ENCODE measurements around the gene ELAPOR1.
A peak's percentile ranks its signal among the peaks of the same experiment; 100 is the strongest.

ELAPOR1 gene

DNA sequence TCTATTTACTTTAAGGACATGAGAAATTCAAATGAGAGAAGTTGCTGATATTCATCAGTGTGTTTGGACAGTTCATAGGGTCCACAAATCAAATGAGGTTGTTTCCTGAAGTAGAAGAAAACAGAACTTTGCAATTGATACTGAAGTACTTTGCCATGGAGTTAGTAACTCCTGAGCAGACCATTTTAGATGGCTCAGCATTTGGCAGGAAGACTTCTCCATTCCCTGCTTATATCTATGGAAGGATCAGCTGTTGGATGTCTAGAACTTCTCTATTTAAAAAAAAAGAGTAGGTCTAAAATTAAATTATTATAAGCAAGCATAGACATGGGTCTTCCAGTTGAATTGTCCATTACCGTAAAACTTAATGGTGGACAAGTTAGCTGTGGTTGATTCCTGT, 18.3 kb upstream of the ELAPOR1 start:
- DNase-seq = no peak

DNA sequence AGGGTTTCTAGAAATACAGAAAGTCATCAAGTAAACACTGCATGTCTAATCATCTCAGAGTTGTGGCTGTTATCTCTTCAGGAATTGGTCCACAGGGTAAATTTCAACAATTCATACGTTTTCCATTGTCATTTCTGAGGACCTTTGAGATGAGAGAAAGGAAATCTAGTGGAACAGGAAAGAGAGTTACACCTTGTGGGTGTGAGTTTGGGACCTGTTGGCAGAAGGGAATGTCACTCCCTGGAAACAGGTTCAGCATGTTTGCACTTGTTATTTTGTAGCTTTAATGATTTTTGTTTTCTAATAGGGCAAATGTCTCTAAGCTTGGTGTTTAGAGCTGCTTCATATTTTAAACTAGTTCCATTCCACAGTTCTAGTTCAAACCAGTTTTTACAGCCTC, 17.8 kb upstream of the ELAPOR1 start:
- DNase-seq = no peak

DNA sequence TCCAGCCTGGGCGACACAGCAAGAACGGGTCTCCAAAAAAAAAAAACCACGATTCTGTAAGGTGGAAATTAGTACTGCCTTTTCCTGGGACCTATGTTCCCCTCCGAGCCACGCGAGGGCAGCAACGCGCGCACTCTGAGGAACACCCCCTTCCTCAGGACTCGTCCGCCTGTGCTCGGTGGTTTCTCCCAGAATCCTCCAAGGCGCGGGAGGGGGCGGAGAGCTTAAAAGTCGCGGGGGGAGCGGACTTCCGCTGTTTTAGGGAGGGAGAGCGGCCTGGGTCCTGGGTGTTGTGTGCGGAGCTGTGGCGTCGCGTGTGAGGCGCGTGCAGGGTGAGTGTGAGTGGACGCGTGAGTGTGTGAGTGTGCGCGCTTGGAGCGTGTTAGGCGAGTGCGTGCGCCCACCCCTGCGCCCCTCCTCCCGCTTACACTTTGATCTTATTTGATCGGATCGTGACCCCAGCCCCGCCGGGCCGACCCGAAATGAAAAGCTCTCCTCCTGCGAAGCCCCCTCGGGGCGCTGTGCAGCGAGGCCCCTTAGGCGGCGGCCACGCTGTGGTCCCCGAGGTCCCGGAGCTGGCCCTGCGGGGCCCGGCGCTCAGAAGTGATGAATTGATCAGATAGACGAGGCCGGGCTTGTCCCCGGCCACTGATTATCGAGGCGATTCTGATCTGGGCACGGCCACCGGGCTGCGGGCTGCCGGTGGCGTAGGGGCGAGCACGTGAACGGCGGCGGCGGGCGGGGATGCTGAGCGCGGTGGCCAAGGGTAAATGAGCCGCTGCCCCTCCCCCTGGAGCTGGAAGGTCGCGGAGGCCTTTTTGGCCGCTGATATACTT, 13.8 kb upstream of the ELAPOR1 start:
- DNase-seq = peak; percentile 98

DNA sequence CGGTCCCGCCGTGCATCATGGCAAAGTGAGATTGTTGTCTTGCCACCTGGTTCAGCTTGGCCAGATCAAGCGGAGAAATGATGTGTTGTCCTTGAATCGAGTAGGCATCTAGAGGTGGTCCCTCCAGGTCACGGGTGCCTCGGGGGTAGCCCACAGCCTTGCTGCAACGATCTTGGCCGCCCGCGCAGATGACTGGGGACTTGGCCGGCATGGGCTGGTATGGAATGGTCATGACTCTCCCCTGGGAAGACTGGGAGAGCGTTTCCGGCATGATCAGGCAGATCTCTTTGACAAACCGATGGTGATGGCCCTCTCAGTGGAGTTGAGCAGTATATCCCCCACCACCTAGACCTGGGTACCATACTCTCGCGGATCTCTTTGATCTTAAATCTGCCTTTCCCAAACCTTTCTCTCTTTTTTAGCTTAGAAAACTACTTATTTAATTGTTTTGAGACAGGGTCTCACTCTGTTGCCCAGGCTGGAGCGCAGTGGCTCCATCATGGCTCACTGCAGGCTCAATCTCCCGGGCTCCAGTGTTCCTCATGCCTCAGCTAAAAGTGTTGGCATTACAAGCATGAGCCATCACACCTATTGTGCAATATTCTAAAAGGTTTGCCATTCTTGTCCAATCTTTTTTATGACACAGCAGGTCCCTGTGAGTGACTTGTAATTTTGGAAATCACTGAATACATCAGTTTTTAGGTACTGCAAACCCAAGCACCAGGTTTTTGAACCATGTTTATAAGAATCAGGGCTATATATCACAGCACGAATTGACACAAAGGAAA, 9.4 kb upstream of the ELAPOR1 start:
- DNase-seq = no peak

DNA sequence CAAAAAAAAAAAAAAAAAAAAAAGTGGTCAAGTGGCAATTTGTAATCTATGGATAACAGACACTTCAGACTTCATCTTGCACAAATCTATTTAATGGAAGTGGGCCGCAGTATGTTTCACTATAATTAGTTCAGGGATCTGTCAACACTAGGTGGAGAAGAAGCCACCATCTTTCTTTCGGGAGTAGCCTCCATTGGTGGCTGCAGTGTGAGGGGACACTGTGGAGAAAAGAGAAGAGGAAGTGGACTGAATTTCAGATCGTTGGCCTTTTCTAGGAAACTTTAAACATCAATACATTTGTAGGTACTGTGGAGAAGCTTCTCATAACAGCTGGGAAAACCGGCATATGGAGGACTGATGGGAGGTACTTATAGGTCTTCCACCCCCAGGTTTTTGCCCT, 8.0 kb upstream of the ELAPOR1 start:
- no peak for DNase-seq

DNA sequence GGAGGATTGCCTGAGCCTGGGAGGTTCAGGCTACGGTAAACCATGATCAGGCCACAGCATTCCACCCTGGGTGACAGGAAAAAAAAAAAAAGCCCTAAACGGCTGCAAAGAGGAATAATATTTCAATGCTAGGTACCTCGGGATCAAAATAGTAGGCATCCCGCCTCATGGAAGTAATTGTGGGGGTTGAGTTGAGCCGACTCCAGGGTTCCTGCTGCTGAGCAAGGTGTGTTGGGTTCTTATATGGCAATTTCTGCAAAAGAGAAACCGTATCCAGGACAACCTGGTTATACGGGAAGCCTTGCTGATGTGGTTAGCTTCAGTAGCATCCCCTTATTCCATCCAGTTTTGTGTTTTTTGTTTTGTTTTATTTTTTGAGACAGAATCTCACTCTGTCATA, 6.1 kb upstream of the ELAPOR1 start:
- no peak for DNase-seq

DNA sequence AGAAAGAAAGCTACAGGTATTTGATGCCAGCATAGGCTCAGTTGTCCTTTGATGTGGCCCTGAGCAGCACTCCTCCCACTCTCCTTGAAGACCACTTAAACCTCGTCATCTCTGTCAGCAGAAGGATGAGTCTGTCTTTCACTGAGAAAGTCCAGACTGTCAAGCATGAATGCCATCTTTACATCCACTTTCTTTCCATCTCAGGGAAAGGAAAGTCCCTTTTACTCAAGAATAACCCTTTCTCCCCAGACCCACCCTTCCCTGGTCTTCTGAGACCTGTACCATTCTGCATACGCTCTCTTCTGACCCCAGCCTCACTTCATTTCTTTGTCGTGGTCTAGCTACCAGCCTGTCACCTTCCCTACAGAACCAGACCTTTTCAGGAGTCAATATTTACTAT, 4.0 kb upstream of the ELAPOR1 start:
- DNase-seq = no peak

DNA sequence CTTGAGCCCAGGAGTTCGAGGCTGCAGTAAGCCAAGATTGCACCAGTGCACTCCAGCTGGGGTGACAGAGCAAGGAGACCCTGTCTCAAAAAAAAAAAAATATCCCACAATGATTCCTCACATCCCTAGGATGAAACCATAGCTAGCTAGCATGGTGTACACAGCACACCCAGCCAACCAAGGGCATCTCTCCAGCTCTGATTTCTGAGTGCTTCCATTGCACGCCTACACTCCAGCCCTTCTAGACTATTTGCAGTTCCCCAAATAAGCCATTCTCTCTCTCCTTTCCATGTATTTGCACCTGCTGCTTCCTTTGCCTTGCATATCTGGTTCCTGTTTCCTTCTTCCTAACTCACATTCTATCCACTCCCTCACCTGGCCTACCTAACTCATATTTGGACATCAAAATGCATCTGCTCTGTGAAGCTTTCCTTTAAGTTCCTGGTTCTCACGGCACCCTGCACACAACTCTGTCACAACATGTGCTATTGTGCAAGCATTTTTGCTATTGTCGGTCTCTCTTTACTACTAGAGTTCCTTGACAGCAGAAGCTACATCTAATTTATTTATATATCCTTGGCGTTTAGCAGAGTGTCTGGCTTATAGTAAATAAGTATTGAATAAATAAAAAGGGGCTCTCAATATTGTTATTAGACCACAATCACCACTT, 2.4 kb upstream of the ELAPOR1 start:
- DNase-seq = no peak

DNA sequence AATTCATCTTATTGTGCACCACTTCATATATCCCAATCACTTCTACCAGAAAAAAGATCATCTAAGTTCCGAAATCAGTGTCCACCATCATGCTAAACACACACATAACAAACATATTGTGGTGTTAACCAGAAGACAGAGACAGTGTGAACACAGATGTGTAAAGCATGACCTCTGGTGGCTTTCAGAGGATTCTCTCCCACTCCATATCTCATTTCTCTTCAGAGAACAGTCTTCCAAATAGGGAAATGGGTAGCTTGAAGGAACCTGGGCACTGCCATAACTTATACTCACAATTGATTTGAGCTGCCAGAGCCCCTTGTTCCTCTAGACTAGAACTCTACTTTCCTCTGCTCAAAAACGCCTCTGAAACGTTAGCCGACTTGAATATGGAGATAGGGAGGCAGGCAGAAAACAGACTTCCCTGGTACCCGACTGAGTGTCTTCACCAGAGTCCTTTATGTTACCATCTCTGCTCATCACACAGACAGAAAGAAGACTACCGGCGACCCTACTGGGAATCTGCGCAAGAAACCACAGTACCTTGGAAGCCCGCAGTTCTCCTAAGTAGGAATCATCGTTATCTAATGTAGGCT, 1.8 kb upstream of the ELAPOR1 start:
- no peak for DNase-seq

DNA sequence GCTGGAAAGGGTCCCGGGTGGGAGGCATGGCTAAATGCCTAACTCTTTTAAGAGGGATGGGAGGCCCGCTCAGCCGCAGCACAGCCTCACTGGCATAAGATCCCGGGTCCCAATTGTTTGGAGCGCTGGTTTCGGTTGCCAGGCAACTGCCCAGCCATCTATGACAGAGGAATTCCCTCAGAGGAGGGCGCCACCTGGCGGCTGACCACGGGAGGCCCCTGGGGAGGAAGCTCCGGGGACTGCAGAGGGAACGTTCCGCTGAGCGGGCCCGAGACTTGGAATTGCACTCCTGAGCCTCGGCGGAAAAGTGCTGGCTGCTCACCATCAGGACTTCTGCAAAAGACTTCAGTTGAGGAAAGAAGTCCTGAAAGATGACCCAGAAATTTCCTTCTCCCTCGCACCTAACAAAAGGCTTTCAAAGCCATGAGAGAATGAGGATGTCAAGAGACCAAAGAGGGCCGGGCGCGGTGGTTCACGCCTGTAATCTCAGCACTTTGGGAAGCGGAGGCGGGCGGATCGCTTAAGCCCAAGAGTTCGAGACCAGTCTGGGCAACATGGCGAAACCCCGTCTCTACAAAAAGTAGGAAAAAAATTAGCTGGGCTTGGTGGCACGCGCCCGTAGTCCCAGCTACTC, 1.1 kb upstream of the ELAPOR1 start:
- DNase-seq = peak; percentile 90

DNA sequence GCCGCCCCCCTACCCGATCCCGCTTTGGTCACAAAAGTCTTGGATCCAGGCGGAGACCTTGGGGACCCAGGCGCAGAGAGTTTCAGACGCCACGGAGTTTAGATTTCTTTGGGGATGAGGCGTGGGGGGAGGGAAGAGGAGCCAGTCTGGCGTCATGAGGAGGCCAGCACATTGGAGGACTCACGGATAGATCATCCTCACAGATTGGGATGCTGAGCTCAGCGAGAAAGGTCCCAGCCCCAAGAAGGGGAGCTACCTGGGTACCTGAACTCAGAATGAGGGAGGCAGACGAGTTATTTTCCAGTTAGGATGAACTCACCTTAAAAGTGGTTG, 393 bp downstream of the ELAPOR1 start:
- DNase-seq = no peak

DNA sequence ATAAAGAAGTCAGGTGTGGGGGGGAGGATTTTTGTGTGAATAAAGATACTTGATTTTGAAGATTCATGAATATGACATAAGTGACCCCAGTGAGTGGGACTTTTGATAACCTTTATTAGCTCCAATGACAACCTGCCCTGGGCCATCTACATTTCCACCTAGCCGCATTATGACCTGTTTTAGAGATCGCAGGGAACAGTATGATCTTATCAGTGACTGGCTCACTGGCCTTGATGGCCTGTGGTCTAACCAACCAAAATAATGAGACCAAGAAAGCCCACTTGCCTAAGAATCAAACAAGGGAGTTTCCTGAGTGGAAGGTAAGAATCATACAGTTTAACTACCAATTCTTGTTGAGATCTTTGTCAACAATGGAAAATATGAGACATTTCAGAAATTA, 1.8 kb downstream of the ELAPOR1 start:
- DNase-seq = no peak

DNA sequence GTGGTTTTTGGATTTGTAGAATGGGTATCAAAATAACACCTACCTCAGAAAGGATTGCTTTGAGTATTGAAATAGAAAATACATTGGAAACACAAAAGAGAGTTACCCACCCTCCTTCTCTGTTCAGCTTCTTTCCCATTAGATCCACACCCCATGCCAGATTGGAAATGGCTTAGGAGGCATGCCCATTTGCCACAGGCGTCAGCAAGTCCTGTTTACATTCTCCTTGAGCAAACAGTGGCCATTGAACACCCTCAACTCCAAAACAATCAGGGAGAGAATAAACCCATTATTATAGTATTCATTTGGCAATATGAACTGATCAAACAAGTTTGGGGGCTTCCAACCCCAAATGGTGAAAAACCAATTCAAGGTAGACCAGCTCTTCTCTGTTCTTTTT, 2.4 kb downstream of the ELAPOR1 start:
- DNase-seq = no peak

DNA sequence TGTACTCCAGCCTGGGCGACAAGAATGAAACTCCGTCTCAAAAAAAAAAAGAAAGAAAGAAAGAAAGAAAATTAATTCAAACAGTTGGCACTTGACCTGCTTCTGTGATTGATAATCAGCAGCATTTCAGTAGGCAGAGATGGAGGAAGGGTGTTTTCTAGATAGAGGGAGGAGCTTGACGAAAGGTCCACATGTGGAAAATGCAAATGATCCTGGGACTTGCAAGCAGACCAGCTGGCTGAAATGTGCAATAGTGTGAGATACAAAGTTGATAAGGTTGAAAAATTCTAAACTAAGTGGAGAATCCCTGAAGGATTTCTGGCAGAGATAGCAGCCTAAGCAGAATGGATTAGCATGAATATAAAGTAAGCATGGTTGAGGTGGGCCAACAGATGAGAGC, 4.2 kb downstream of the ELAPOR1 start:
- no peak for DNase-seq

DNA sequence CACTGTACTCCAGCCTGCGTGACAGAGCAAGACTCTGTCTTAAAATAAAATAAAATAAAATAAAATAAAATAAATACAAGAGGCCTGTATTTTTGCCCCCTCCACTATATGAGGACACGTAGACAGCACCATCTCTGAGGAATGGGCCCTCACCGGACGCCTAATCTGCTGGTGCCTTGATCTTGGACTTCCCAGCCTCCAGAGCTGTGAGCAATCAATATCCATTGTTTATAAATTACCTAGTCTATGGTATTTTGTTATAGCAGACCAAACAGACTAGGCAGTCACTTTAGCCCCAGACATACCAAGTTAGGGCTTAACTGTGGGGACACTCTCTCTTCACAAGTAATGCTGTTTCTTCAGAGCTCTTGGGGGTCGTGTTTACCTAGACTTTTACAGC, 6.4 kb downstream of the ELAPOR1 start:
- no peak for DNase-seq

DNA sequence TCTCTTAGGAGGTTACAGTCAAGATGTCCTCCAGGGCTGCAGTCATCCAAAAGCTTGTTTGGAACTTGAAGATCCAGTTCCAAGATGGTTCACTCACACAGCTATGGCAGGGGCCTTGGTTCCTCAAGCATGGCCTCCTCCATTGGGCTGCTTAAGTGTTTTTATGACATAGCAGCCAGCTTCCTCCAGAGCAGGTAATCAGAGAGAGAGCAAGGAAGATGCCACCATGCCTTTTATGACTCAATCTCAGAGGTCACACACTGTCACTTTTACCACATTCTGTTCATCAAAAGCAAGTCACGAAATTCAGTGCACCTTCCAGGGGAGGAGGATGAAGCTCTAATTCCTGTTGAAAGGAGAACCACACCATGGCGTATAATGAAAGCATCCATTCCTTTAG, 17.1 kb downstream of the ELAPOR1 start:
- DNase-seq = no peak

DNA sequence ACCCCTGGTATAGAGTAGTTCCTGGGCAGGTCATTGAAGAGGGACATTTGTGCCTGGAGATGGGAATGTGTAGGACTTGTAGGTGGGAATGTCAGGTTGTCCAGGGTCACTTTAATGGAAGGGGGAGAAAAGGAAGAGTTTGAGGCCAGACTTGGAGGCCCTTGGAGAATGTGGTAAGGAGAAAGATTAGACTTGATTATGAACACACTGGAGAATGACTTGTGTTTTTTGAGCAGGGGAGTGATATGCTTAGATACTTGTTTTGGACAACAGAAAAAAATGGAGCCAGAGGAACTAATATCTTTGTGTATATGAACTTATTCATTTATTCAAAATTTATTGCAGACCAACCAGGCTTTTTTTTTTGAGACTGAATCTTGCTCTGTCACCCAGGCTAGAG, 17.9 kb downstream of the ELAPOR1 start:
- DNase-seq = no peak

DNA sequence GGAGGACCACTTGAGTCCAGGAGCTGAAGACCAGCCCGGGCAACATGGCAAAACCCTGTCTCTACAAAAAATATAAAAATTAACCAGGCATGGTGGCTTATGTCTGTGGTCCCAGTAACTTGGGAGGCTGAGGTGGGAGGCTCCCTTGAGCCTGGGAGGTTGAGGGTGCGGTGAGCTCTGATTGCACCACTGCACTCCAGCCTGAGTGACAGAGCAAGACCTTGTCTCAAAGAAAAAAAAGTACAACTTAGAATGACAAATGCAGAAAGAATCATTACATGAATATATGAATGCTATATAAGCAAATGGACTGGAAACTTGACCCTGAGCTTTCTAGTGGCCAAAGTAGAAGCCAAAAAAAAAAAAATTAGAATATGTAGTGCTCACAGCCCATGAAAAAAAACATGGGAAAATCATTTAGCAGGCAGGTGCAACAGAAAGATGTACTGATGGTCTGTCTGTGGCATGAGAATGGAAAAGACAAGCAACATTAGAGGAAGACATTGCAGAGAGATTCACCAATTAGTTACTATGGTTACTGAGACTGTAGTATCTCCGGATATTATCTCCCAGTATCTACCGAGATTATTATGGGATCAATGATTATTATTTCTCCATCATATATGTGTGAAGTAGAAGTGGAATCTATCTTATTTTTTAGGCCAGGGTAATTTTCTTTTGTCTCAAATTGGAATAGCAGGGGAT, 19.2 kb downstream of the ELAPOR1 start:
- no peak for DNase-seq

DNA sequence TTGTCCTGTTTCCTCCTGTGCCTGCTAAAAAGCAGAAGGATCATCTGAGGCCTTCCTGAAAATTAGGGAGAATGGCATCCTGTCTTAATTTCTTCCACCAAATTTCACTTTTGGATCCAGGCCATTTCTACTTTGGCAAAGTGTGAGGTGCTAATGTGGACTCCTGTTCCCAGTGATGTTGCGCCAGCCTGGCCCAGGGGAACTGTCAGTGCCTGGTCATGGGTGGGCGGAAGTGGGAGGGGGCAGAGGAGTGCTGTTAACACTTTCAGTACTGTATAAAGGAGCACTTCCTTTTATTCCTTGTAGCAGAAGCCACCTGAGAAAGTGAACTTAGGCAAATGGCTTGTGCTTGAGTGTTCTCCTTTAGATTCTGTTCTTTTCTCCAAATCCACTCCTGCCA, 19.9 kb downstream of the ELAPOR1 start:
- peak; percentile 7 for DNase-seq

DNA sequence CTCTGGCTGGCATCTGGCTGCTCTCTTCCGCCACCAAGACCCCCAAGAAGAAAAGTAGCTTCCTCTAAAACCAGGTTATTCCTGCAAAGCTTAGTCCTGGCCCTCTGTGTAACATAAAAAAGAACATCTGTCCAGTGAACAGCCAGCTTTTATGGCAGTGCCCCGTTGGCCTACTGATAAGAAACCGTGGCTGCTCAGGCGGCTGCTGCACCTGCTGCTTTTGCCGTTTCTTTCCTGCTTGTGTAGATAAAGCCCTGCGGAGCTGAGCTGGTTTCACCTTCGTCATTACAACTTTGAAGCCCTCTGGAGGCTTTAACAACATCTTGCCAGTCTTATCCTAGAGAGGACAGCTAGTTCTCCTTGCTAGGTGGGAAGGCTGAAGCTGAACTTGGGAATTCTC, 20.5 kb downstream of the ELAPOR1 start:
- DNase-seq = no peak

DNA sequence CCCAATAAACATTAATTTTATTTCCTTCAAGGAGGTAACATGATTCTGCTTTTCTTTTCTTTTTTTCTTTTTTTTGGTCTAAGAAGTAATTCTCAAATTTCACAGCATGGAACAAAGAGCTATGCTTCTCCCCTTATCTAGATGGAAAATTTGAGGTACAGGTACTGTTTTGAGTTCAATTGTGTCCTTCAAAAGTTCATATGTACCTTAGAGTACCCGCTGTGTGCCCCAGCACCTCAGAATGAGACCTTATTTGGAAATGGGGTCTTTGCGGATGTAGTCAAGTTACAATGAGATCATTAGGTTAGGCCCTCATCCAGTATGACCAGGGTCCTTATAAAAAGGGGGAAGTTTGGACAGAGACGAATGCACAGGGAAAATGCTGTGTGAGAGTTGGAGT, 22.0 kb downstream of the ELAPOR1 start:
- DNase-seq = no peak

DNA sequence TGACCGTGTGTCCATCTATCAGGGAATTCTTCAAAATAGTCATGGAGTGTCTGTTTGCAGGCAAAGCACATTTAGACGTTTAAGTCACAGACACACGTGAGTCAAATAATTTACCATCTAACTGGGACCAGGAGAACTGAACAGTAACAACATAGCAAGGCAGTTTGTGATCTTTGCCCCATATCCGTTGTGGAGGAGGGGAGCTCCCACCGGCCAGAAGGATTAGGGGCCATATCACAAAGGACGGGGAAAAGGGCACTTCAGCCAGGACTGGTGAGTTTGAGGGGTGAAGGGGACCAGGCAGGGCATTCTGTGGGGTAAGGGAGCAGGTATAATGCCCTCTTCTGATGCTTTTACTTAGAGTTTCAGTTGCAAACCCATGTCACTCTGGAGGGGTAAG, 22.9 kb downstream of the ELAPOR1 start:
- no peak for DNase-seq

DNA sequence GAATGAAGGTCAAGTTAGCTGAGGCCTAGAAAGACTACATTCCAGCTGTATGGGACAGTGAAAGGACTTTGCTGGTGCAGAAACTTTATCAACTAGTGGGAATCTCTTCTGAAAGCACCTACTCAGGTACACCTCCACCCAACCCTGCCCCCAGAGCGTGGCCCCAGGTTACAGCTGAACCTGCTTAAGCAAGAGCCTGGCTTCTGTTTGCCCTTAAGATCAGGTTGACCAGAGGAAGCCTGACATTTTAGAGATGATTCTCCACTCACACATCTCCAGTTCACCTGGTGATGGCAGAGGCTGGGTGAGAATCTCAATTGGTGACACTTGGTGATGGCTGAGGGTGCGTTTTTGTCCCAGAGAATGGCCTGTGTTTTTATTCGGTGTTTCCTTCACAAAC, 24.0 kb downstream of the ELAPOR1 start:
- DNase-seq = no peak

Measured in stimulated activated CD4-positive, alpha-beta T cell treated with anti-CD3 and anti-CD28 coated beads, Interleukin-1b, Interleukin-23, amount 100 ng/mL, for 48 hours (primary cell).